Measurements from ENCODE around the gene LSM14B.

LSM14B gene

DNA sequence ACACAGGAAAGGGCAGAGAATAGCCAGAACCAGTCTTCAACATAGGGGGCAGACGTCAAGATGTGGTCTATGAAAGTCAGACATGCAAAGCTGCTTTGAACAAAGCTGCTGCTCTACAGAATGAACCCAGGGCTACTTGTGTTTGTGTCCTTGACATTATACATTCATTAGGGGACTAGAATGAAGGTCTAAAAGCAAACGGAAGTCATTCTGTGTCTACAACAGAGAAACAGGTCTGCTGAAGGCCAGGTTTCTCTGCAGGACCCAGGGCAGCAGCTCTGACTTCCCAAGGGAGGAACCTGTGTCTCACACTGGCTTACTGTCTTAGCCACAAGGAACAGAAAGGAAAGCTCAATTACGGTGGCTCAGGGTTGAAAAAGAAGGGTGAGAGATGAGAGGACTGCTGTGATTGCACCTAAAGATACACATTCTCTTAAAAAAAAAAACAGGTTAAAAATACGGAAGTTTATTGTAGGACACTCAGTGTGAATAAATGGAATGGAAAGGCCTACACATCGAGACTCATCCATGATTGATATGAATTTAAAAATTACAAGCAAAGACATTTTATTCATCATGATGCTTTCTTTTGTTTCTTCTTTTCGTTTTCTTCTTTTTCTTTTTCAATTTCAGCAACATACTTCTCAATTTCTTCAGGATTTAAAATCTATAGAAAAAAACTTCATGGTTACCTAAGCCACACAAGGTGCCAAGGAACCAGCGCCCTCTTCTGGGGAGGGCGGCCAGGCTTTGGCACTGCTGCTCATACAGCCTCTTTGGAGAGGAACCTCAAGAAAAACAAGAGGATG, 14.2 kb downstream of the LSM14B start:
- Histone ChIP-seq H3K9me3 (ENCODE audit: control extremely low read depth in 1 of 5, control insufficient read depth in 4 of 5, insufficient read depth in 2 of 5, low read depth in 1 of 5, low read length in 4 of 5) (no peaks in the 10 kb centered on the region), H3K4me1 (ENCODE audit: control extremely low read depth in 1 of 4, control insufficient read depth in 4 of 4, insufficient read depth in 4 of 4, low read length in 3 of 4) (peaks cover 2 to 40% (median 25%) of the 10 kb centered on the region in 4 experiments), H3K27ac (ENCODE audit: insufficient read depth in 1 of 2, low read depth in 1 of 2, low read length in 2 of 2, poor library complexity in 1 of 2, severe bottlenecking in 2 of 2) (no peak overlapping the region), H3K27me3 (replicated peaks in 2 of 5; ENCODE audit: control insufficient read depth in 4 of 5, insufficient read depth in 5 of 5, low read length in 4 of 5) (no peaks in the 10 kb centered on the region), H3K36me3 (ENCODE audit: control insufficient read depth in 4 of 4, insufficient read depth in 4 of 4, low read length in 3 of 4) (peaks cover 17 to 90% (median 68%) of the 10 kb centered on the region in 4 experiments), H3K4me3 (ENCODE audit: control insufficient read depth in 1 of 7, extremely low read depth in 1 of 7, insufficient read depth in 4 of 7, low read depth in 2 of 7, low read length in 6 of 7) (no peak overlapping the region)
- ChIA-PET POLR2A (interaction anchor here (1.2 to 1.5 kb wide), 2 partner anchors 9 to 15 kb away, joined by 3 to 5 read pairs; partner anchors contain the start of gene LSM14B), CTCF (interaction anchor here (1.0 to 7.8 kb wide), 8 partner anchors 10 to 126 kb away, joined by 3 to 113 read pairs (median 16); no protein-coding TSS in a partner anchor)
- peak; percentile 78 to 91 (median 85) for DNase-seq
- 54% methylated on average over 5 of the region's 8 CpGs for WGBS (ENCODE audit: insufficient coverage)

DNA sequence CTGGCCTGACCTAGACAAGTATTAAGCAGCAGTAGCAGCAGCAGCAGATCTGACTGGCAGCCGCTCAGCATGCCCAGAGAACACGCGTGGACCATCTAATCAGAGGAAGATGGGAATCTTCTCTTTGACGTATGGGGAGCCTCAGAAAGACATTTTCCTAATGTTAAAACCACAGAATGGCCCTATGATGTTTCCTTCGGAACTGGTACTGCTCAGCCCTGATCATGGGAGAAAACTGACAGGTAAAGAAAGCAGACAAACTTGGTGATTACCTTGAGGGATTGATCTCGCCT, 14.8 kb downstream of the LSM14B start:
- Histone ChIP-seq H3K36me3 (ENCODE audit: control insufficient read depth in 4 of 4, insufficient read depth in 4 of 4, low read length in 3 of 4) (peaks cover 14 to 85% (median 63%) of the 10 kb centered on the region in 4 experiments), H3K27ac (ENCODE audit: insufficient read depth in 1 of 2, low read depth in 1 of 2, low read length in 2 of 2, poor library complexity in 1 of 2, severe bottlenecking in 2 of 2) (no peak overlapping the region), H3K9me3 (ENCODE audit: control extremely low read depth in 1 of 5, control insufficient read depth in 4 of 5, insufficient read depth in 2 of 5, low read depth in 1 of 5, low read length in 4 of 5) (no peaks in the 10 kb centered on the region), H3K4me1 (ENCODE audit: control extremely low read depth in 1 of 4, control insufficient read depth in 4 of 4, insufficient read depth in 4 of 4, low read length in 3 of 4) (peaks cover 2 to 41% (median 30%) of the 10 kb centered on the region in 4 experiments), H3K27me3 (replicated peaks in 2 of 5; ENCODE audit: control insufficient read depth in 4 of 5, insufficient read depth in 5 of 5, low read length in 4 of 5) (no peaks in the 10 kb centered on the region), H3K4me3 (ENCODE audit: control insufficient read depth in 1 of 7, extremely low read depth in 1 of 7, insufficient read depth in 4 of 7, low read depth in 2 of 7, low read length in 6 of 7) (no peak overlapping the region)
- ChIA-PET CTCF (interaction anchor here (0.6 to 7.8 kb wide), 10 partner anchors 11 to 134 kb away, joined by 3 to 113 read pairs (median 5); no protein-coding TSS in a partner anchor), POLR2A (no interaction called here)
- DNase-seq, result no peak
- 69% methylated on average over 6 of the region's 6 CpGs for WGBS (ENCODE audit: insufficient coverage)

DNA sequence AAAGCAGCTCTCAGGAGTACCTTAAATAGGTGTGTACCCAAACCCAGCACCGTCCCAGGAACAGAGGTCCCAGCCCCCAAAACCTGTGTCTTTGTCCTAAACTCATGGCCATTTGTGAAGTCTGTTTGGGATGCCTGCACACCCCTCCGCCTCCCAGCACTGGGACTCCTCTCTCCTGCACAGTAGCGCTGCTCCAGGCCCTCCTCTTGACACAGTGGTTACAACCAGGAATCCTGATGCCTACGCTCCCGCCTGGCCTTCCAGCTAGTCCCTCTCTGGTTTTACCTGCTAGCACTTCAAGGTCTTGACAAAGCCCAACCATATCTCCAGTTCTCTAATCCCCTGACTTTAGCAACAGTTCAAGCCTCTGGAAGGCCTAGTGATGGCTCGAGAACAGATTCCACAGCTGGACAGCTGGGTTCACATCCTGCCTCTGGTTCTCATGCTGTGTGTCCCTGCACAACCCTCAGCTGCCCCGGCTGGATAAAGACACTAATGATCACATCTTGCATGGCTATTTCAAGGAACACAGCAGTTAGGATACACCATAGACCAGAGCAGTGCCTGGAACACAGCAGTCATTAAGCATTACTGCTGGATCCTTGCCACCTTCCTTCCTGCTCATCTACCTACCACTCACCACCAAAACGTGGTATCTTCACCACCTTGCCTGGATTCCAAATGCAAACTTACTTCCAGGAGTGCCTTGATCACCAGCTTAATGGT, 15.4 kb downstream of the LSM14B start:
- Histone ChIP-seq H3K4me1 (ENCODE audit: control extremely low read depth in 1 of 4, control insufficient read depth in 4 of 4, insufficient read depth in 4 of 4, low read length in 3 of 4) (peaks cover 2 to 40% (median 30%) of the 10 kb centered on the region in 4 experiments), H3K27me3 (replicated peaks in 2 of 5; ENCODE audit: control insufficient read depth in 4 of 5, insufficient read depth in 5 of 5, low read length in 4 of 5) (no peaks in the 10 kb centered on the region), H3K36me3 (ENCODE audit: control insufficient read depth in 4 of 4, insufficient read depth in 4 of 4, low read length in 3 of 4) (peaks cover 13 to 79% (median 58%) of the 10 kb centered on the region in 4 experiments), H3K27ac (ENCODE audit: insufficient read depth in 1 of 2, low read depth in 1 of 2, low read length in 2 of 2, poor library complexity in 1 of 2, severe bottlenecking in 2 of 2) (no peak overlapping the region), H3K4me3 (ENCODE audit: control insufficient read depth in 1 of 7, extremely low read depth in 1 of 7, insufficient read depth in 4 of 7, low read depth in 2 of 7, low read length in 6 of 7) (no peak overlapping the region), H3K9me3 (ENCODE audit: control extremely low read depth in 1 of 5, control insufficient read depth in 4 of 5, insufficient read depth in 2 of 5, low read depth in 1 of 5, low read length in 4 of 5) (no peaks in the 10 kb centered on the region)
- ChIA-PET POLR2A (interaction anchor here (0.9 kb wide), 1 partner anchor 127 kb away, joined by 3 read pairs; no protein-coding TSS in a partner anchor), CTCF (interaction anchor here (0.6 to 7.8 kb wide), 12 partner anchors 11 to 134 kb away, joined by 3 to 113 read pairs (median 4); no protein-coding TSS in a partner anchor)
- DNase-seq, result no peak
- 91% methylated on average over 8 of the region's 8 CpGs for WGBS (ENCODE audit: insufficient coverage)

GRCh38 chr20:62138204-62138543, 15.9 kb downstream of the LSM14B start:
- Histone ChIP-seq H3K27ac (ENCODE audit: insufficient read depth in 1 of 2, low read depth in 1 of 2, low read length in 2 of 2, poor library complexity in 1 of 2, severe bottlenecking in 2 of 2) (no peak overlapping the region), H3K9me3 (ENCODE audit: control extremely low read depth in 1 of 5, control insufficient read depth in 4 of 5, insufficient read depth in 2 of 5, low read depth in 1 of 5, low read length in 4 of 5) (no peaks in the 10 kb centered on the region), H3K4me1 (ENCODE audit: control extremely low read depth in 1 of 4, control insufficient read depth in 4 of 4, insufficient read depth in 4 of 4, low read length in 3 of 4) (peaks cover 2 to 35% (median 26%) of the 10 kb centered on the region in 4 experiments), H3K36me3 (ENCODE audit: control insufficient read depth in 4 of 4, insufficient read depth in 4 of 4, low read length in 3 of 4) (peaks cover 13 to 73% (median 56%) of the 10 kb centered on the region in 4 experiments), H3K27me3 (replicated peaks in 2 of 5; ENCODE audit: control insufficient read depth in 4 of 5, insufficient read depth in 5 of 5, low read length in 4 of 5) (no peaks in the 10 kb centered on the region), H3K4me3 (ENCODE audit: control insufficient read depth in 1 of 7, extremely low read depth in 1 of 7, insufficient read depth in 4 of 7, low read depth in 2 of 7, low read length in 6 of 7) (no peak overlapping the region)
- ChIA-PET CTCF (interaction anchor here (1.0 to 7.8 kb wide), 9 partner anchors 12 to 135 kb away, joined by 3 to 113 read pairs (median 5); no protein-coding TSS in a partner anchor), POLR2A (interaction anchor here (0.6 to 0.9 kb wide), 2 partner anchors 127 to 146 kb away, joined by 3 read pairs; no protein-coding TSS in a partner anchor)
- no peak for DNase-seq
- WGBS (ENCODE audit: insufficient coverage), result 93% methylated on average over 10 of the region's 11 CpGs

- CTCF ChIA-PET, result interaction anchor here (1.3 to 7.8 kb wide), 6 partner anchors 13 to 129 kb away, joined by 4 to 113 read pairs (median 25); no protein-coding TSS in a partner anchor
- POLR2A ChIA-PET, result no interaction called here
- Histone ChIP-seq H3K4me1 (ENCODE audit: control extremely low read depth in 1 of 4, control insufficient read depth in 4 of 4, insufficient read depth in 4 of 4, low read length in 3 of 4) (peaks cover 2 to 27% (median 18%) of the 10 kb centered on the region in 4 experiments), H3K4me3 (ENCODE audit: control insufficient read depth in 1 of 7, extremely low read depth in 1 of 7, insufficient read depth in 4 of 7, low read depth in 2 of 7, low read length in 6 of 7) (no peak overlapping the region), H3K27me3 (replicated peaks in 2 of 5; ENCODE audit: control insufficient read depth in 4 of 5, insufficient read depth in 5 of 5, low read length in 4 of 5) (no peaks in the 10 kb centered on the region), H3K36me3 (ENCODE audit: control insufficient read depth in 4 of 4, insufficient read depth in 4 of 4, low read length in 3 of 4) (peaks cover 13 to 67% (median 51%) of the 10 kb centered on the region in 4 experiments), H3K9me3 (ENCODE audit: control extremely low read depth in 1 of 5, control insufficient read depth in 4 of 5, insufficient read depth in 2 of 5, low read depth in 1 of 5, low read length in 4 of 5) (no peaks in the 10 kb centered on the region), H3K27ac (ENCODE audit: insufficient read depth in 1 of 2, low read depth in 1 of 2, low read length in 2 of 2, poor library complexity in 1 of 2, severe bottlenecking in 2 of 2) (no peak overlapping the region)
- 98% methylated on average over 10 of the region's 10 CpGs for WGBS (ENCODE audit: insufficient coverage)
- DNase-seq, result no peak
Measured at GRCh38 chr20:62138912-62139311, 16.6 kb downstream of the LSM14B start.

- whole genome bisulfite sequencing (ENCODE audit: insufficient coverage), result 94% methylated on average over 13 of the region's 13 CpGs
- Histone ChIP-seq H3K27me3 (replicated peaks in 2 of 5; ENCODE audit: control insufficient read depth in 4 of 5, insufficient read depth in 5 of 5, low read length in 4 of 5) (no peaks in the 10 kb centered on the region), H3K4me1 (ENCODE audit: control extremely low read depth in 1 of 4, control insufficient read depth in 4 of 4, insufficient read depth in 4 of 4, low read length in 3 of 4) (peaks cover 4 to 25% (median 19%) of the 10 kb centered on the region in 4 experiments), H3K4me3 (ENCODE audit: control insufficient read depth in 1 of 7, extremely low read depth in 1 of 7, insufficient read depth in 4 of 7, low read depth in 2 of 7, low read length in 6 of 7) (no peak overlapping the region), H3K36me3 (ENCODE audit: control insufficient read depth in 4 of 4, insufficient read depth in 4 of 4, low read length in 3 of 4) (peaks cover 13 to 61% (median 49%) of the 10 kb centered on the region in 4 experiments), H3K9me3 (ENCODE audit: control extremely low read depth in 1 of 5, control insufficient read depth in 4 of 5, insufficient read depth in 2 of 5, low read depth in 1 of 5, low read length in 4 of 5) (no peaks in the 10 kb centered on the region), H3K27ac (ENCODE audit: insufficient read depth in 1 of 2, low read depth in 1 of 2, low read length in 2 of 2, poor library complexity in 1 of 2, severe bottlenecking in 2 of 2) (no peak overlapping the region)
- no peak for DNase-seq
- ChIA-PET CTCF (interaction anchor here (6.5 to 7.8 kb wide), 2 partner anchors 13 to 111 kb away, joined by 55 to 113 read pairs; no protein-coding TSS in a partner anchor), POLR2A (no interaction called here)
Measured at GRCh38 chr20:62139636-62140035, 17.4 kb downstream of the LSM14B start.

Data from common myeloid progenitor, CD34-positive (primary cell).